Hindlimb muscle (tissue), 1 donor: Measurements from ENCODE around the gene PLA2G10. TPM values are rescaled to one million over a fixed set of nuclear protein-coding genes. Genes with fewer than 3 reads are reported as not detected.

ENCODE experiments used
- polyA plus RNA-seq: library from polyadenylated mRNA; unstranded; fragments of 120-200 nt; gene quantifications from one replicate; pipeline ENCODE4 v1.2.1, GENCODE V29; 2013; ENCODE audit not compliant: insufficient read length

PLA2G10 gene
- polyA plus RNA-seq, 1 donor = 0.72 TPM

Other genes with a start within 250 kb of the PLA2G10 start
- 16.3 TPM for gene PARN, start 64.0 kb downstream of the PLA2G10 start, polyA plus RNA-seq
- gene BFAR, start 61.4 kb downstream of the PLA2G10 start, polyA plus RNA-seq = 47.1 TPM
- gene NPIPA3, start 9.1 kb upstream of the PLA2G10 start, polyA plus RNA-seq = 10.8 TPM
- gene NPIPA2, start 48.2 kb upstream of the PLA2G10 start, polyA plus RNA-seq = not detected
- gene NOMO1, start 139.4 kb upstream of the PLA2G10 start, polyA plus RNA-seq = 61.1 TPM
- 125 TPM for gene NPIPA1, start 243.1 kb upstream of the PLA2G10 start, polyA plus RNA-seq